Pons (tissue), 1 donor: Measurements from ENCODE around the gene VPREB1.
"Not testable (repeated sequence)": the region's sequence is repeated elsewhere in the genome, so short reads cannot be mapped to it uniquely, and the experiment has no call there.

Source experiments
- DNase-seq: peaks from one replicate; pipeline ENCODE4 v3.0.0-alpha.2; 2016; ENCODE audit warnings: low spot score

The VPREB1 gene

DNA sequence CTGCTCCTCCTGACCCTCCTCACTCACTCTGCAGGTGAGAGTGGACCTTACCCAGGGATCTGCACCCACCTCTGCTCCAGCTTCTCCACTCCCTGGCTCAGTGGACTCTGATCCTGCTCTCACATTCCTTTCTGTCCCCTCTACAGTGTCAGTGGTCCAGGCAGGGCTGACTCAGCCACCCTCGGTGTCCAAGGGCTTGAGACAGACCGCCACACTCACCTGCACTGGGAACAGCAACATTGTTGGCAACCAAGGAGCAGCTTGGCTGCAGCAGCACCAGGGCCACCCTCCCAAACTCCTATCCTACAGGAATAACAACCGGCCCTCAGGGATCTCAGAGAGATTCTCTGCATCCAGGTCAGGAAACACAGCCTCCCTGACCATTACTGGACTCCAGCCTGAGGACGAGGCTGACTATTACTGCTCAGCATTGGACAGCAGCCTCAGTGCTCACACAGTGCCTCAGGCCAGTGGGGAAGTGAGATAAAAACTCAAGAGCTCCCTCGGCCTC is 29.7 kb upstream of the VPREB1 start:
- DNase-seq = no peak

GRCh38 chr22:22215659-22216449 is 28.7 kb upstream of the VPREB1 start:
- DNase-seq = no peak

DNA sequence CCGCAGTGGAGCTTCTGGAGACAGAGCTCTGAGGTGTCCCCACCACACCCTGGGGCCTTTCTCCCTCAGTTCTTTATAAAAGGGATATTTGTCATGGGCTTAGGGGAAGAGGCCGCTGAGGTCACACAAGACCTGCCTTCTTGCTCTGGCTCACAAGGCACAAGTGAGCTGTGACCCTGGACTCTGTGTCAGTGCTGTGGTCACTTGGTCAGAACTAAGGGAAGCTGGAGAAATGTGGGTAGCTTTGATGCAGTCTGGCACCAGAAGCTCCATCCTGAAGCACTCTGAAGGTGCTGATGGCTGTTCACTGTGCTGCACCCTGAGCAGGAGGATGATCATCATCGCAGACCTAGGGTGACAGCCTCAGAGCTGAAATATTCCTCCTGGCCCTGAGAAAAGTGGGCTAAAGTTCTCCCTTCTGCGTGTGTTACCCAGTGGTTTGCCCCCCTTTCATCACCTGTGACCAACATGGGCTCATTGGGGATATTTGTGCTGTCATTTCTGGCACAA is 28.1 kb upstream of the VPREB1 start:
- no peak for DNase-seq

DNA sequence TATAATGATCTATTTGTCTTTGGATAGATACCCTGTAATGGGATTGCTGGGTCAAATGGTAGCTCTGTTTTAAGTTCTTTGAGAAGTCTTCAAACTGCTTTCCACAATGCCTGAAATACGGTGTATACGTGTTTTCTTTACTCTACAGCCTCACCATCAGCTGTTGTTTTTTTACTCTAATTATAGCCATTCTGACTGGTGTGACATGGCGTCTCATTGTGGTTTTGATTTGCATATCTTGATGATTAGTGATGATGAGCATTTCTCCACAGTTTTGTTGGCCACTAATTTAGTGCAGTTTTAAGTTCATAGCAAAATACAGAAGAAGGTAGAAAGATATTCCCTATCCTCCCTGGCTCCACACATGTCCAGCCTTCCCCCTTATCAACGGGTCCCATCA is 26.3 kb upstream of the VPREB1 start:
- DNase-seq = no peak

GRCh38 chr22:22219140-22219996 is 25.2 kb upstream of the VPREB1 start:
- DNase-seq = no peak

DNA sequence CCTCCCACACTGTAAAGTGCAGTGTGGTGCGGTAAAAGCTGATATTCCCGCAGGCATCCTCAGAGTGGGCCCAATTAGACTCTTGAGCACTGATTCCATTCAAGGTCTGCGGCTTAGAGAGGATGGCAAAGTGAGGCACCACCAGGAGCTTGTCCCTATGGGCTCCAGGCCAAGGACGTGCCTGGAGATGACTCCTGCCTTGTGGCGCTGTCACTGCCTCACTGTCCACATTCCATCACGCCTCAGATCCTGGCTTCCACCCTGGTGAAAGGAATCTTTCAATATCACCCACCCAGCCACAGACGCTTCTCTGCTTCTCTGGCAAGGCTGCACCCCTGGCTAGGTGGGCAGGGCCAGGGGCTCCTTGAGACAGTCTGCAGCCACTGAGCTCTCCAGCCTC is 23.5 kb upstream of the VPREB1 start:
- DNase-seq = not testable (repeated sequence)

DNA sequence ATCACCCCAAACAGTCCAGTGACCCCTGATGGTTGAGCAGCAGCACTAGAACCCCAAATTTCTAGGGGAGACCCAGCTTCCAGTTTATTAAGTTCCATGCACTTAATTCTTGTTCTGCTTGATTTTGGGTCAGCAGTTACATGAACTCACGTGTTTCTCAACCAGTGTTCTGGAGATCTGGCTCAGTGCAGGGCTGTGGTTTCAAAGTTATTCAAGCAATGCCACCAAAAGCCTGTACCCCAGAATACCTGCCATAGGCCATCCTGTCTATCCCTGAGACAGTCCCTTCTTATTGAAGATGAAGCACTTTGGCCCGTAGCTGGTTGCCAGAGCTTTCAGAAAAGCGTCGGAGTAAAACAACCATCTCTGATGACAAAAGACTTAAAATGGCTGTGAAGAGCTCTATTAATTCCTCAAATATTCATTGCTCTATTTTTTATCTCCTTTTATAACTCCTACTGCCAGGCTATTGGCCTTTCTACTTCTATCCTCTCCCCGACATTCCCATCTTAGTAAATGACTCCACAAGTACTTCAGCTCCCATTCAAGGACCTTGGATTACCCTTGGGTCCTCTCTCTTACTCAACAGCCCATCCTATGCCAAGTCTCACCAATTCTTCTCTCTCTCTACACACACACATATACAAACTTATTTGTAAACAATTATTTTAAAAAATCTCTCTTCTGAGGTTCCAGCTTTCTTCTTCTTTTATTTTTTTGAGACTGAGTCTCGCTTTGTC is 18.0 kb upstream of the VPREB1 start:
- no peak for DNase-seq

GRCh38 chr22:22228421-22228820 is 16.2 kb upstream of the VPREB1 start:
- DNase-seq = no peak

GRCh38 chr22:22228921-22229320 is 15.7 kb upstream of the VPREB1 start:
- no peak for DNase-seq

DNA sequence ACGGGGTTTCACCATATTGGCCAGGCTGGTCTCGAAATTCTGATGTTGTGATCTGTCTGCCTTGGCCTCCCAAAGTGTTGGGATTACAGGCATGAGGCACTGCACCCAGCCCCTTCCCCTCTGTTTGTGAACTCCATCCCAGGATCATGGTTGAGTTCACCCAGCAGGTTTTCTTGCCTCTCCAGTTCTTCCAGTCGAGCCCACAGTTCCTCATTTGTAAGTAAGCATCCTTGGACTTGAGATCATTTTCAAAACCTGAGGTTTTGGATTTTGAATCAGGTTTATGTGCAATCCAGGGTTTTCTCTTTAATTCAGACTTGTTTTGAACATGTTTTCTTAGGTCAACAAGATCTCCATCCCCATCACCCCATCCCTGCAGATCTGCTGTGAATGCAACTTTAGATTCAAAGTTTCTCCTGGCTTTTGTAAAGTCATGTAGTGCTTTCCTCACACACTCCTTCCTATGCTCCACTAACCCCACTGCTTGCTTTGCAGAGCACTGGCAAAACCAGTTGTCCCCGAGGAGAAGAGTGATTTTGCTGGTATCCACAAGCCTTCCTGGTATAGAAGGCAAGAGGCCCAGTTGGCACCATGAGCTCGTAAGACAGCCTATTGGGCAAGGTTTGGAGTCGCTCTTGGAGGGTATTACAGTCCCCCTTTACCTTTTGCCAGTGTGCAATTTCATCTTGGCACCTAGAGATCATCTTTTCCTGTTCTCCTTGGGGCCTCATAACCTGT is 14.7 kb upstream of the VPREB1 start:
- no peak for DNase-seq

- no peak for DNase-seq
Observed at GRCh38 chr22:22230438-22230837, 14.1 kb upstream of the VPREB1 start.

- DNase-seq = no peak
Observed at GRCh38 chr22:22233081-22233480, 11.5 kb upstream of the VPREB1 start.

DNA sequence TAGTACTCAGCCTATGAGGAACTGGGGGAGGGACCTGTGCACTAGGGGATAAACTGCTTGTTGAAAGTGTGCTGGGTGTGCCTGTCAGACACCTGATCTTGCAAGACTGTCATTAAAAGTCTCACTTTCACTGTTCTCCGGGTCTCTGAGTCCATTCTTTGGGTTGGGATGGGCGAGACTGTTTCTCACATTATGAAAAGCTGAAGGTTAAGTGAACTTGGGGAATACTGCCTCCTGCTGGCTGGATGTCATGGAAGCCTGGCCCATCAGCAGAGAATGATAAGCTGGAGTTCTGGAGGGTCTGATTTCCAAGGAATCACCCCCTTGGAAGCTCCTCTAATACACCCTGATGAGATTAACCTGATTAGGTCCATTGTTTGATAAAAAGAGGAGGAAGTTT is 9.0 kb upstream of the VPREB1 start:
- DNase-seq = peak; percentile 32

DNA sequence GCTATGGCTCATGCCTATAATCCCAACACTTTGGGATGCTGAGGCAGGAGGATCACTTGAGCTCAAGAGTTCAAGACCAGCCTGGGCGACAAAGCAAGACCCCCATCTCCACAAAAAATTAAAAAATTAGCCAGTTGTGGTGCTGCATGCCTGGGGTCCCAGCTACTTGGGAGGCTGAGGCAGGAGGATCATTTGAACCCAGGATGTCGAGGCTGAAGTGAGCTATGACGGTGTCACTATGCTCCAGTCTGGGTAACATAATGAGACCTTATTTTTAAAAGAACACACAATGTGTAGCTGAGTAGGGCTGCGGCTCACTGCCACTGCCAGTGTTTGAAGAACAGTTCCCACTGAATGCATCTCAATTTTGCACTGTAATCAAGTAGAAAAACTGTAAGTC is 7.1 kb upstream of the VPREB1 start:
- DNase-seq = no peak

DNA sequence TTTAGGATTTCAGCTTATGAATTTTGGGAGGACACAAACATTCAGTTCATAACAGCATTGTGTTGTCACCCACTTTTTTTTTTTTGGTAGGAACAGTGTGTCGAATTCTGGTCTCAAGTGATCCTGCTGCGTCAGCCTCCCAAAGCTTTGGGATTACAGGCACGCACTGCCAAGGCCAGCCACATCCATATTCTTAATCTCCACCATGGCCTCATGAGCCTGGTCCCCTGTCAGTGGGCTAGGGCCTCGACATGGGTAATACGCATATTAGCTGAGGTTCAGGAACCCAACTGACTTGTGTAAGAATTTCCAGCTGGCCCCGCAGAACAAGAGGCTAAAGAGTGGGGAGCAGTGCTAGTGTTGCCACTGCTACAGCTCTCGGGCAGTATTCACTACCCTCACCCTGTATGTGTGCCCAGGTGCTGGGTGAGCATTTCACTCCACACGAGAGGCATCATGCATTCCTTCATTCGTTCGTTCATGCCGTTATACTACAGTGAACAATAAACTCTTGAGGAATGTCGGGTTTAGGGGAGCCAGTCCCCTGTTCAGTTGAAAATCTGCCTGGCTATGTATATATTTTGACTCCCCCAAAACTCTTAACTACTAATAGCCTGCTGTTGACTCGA is 5.2 kb upstream of the VPREB1 start:
- no peak for DNase-seq

- DNase-seq = no peak
Observed at GRCh38 chr22:22241554-22241898, 3.1 kb upstream of the VPREB1 start.

GRCh38 chr22:22242488-22242887 is 2.1 kb upstream of the VPREB1 start:
- no peak for DNase-seq

GRCh38 chr22:22243033-22243680 is 1.4 kb upstream of the VPREB1 start:
- DNase-seq = no peak

DNA sequence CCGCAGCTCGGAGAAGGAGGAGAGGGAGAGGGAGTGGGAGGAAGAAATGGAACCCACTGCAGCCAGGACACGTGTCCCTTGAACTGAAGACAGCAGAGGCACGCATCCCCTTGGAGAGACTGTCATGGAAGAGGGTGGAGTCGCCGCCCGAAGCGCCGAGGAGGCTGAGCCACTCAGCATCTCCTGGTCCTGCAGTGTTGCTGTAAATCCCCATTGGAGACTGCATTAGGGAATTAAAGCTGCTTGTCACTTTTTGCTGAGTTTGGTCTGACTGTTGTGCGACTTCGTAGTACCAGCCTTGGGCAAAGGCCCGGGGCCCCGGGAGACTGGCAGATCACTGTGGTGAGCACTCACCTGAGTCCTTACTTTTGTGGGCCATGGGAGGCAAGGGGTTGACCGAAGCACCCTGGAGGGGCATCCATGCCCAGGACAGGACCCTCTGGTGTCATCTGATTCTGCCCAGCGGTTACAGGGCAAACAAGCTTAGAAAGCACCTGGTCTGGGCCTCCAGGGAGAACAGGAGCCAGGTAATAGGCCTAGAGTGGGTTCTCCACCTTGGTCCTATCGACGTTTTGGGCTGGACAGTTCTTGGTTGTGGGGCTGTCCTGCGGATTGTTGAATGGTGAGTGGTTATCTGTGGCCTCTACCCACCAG is 797 bp downstream of the VPREB1 start:
- no peak for DNase-seq

GRCh38 chr22:22245935-22246525 is 1.4 kb downstream of the VPREB1 start:
- DNase-seq = no peak
